Measurements from ENCODE around the gene PERM1.
"Not testable (repeated sequence)": the region's sequence is repeated elsewhere in the genome, so short reads cannot be mapped to it uniquely, and the experiment has no call there.

The PERM1 gene, protein sequence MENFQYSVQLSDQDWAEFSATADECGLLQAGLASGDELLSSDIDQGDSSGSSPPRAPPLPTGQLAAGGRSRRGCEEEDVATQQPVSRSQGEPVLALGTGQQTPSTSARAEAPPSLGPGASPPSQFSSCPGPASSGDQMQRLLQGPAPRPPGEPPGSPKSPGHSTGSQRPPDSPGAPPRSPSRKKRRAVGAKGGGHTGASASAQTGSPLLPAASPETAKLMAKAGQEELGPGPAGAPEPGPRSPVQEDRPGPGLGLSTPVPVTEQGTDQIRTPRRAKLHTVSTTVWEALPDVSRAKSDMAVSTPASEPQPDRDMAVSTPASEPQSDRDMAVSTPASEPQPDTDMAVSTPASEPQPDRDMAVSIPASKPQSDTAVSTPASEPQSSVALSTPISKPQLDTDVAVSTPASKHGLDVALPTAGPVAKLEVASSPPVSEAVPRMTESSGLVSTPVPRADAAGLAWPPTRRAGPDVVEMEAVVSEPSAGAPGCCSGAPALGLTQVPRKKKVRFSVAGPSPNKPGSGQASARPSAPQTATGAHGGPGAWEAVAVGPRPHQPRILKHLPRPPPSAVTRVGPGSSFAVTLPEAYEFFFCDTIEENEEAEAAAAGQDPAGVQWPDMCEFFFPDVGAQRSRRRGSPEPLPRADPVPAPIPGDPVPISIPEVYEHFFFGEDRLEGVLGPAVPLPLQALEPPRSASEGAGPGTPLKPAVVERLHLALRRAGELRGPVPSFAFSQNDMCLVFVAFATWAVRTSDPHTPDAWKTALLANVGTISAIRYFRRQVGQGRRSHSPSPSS

DNA sequence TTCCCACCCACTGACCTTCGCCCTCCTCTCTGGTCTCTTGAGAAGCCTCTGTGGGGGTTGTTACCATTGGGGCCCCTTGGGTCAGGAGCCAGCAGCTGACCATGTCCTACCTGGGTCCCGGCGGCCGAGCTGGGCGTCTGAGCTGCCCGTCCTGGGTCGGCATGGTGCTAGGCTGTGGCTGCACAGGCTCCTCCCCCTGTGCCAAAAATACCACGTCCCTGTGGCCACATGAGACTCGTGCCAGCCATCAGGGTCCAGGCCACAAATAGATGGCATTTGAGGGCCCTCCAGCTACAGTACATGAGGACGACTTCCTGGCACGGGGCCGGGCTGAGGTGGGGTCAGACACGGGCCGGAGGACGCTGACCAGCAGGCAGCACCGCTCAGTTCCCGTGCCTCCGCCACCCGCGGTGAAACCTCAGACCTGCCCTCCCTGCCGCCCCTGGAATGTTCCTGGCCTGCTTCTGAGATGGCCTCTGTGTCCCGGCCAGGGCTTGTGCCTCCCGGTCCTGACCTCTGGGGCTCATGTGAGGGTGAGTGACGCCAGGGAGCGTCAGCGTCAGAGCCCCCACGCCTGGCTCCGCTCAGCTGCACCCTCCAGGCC lies at the start of gene PERM1:
PERM1 (minus strand) TSS at position 139 of the 604 bp plus-strand sequence. CDS start 1,064 bp downstream, outside the sequence.
- DNase-seq: no peak

DNA sequence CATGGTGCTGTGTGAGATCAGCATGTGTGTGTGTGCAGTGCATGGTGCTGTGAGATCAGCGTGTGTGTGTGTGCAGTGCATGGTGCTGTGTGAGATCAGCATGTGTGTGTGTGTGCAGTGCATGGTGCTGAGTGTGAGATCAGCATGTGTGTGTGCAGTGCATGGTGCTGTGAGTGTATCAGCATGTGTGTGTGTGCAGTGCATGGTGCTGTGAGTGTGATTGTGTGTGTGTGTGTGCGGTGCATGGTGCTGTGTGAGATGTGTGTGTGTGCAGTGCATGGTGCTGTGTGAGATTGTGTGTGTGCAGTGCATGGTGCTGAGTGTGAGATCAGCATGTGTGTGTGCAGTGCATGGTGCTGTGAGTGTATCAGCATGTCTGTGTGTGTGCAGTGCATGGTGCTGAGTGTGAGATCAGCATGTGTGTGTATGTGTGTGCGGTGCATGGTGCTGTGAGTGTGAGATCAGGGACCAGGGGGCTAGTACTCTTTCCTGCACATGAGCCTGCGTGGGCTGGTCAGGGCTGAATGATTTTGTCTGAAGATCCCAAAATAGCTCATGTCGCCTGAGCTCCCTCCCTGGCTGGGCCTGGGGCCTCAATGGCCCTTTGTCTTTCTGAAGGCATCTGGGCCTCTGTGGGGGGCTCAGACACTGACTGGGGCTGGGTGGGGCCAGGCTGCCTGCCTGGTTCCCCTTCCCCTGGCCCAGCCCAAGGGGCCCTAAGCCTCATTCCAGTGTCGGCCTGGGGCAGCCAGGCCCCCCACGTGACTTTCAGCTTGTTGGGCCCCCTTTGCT lies 49.2 kb upstream of the PERM1 start:
- DNase-seq: not testable (repeated sequence)

DNA sequence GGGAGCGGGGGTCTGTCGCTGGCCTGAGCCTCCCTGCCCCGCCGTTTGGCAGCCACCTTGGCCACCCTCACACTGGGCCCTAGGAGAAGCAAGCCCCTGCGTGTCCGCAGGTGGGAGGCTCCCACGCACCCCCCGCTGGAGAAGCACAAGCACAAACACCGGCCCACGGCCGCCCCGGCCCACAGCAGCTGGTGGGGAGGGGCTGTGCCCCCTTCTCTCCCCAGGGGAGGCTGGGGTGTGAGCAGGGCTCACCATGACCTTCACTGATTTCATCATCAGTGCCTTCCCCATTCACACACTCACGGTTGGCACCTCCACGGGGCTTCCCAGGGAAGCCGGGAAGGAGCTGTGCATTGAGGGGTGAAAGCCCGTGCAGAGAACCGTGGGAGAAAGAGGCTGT lies 45.9 kb upstream of the PERM1 start:
- no peak for DNase-seq

DNA sequence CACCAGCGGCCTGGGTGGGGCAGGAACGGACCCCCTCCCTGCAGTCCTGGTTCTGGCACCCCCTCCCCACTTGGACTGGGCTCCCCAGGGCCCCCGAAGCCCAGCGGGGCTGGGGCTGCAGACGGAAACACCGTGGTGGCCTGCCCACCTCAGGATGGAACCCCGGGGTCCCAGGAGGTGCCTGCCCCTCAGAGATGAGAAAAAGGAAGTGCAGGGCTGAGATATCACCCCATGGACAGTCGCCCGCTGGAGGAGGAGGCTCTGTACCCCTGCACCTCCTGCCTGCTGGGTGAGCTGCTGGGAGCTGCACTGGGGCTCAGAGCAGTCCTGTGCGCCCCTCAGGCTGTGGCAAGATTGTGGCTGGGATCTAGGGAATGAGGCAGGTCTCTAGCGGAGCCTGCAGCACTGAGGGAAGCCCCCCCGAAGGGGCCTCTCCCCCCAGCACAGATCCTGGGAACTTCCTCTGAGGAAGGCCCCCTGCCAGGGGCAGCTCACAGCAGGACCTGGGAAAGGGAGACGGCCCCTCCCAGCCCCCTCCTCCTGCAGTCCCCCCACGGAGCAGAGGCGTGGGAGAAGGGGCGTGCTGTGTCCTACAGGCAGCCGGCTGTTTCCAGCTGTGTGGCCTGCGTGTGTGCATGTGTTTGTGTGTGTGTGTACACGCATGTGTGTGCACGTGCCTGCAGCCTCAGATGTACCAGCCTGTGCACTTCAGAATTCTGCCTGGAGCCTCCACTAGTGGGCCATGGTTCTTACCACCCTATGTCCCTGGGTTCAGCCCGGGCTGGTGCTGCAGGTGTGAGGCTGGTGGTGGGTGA lies 44.9 kb upstream of the PERM1 start:
- no peak for DNase-seq

DNA sequence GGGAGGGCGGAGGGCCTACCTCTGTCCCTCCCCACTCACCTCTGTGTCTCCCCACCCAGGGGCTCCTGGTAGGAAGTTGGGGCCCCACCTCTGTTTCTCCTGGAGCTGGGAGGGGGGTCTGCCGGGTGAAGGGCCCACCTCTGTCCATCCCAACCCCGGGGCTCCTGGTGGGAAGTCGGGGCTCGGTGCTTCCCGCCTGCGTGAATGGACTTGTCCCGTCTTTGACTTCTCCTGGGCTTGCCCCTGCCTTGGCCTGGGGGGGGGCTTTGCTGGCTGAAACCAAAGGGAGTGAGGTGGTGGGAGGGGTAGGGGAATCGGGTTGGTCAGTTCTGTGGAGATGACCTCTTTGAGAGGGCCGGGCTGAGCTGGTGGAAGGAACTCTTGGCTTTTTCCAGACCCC lies 43.8 kb upstream of the PERM1 start:
- DNase-seq: no peak

DNA sequence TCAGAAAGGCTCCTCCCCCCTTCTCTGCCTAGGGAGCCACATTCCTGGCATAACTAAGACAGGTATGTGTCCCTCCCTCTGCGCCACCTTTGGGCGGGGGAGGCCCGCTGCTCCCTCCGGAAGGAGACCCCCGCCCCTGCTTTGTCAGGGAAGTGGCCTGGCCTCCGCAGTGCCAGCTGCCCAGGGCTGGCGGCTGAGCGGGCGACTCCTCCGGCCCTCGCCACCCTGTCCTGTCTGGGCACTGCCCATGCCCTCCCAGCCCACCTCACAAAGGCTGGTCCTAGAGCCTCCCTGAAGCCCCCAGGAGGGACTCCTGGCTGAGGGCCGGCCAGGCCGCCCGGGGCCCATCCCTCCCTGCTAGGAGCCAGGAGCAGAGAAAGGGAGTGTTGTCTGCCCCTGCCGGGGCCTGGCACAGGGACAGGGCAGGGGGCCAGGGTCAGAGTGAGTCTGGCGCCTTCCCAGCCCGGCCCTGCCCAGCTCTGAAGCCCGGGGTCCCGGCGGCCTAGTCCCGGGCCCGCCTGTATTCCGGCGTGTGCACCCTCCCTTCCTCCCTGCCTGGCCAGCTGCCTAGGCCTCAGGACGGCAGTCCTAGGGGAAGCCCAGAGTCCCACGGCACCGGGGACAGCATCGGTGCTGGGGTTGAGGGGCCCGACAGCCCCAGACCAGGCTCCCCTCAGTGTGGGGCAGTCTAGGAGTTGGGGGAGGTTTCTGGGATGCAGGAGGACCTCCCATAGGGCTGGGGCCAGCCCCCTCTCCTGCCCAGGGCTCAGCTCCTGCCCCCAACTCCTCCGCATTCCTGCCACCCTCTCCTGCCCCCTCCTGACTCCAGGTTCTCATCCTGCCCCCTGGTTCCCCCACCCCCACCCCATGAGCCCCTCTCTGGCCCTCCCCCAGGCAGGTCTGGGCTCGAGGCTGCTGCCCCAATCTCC lies 43.1 kb upstream of the PERM1 start:
- no peak for DNase-seq

DNA sequence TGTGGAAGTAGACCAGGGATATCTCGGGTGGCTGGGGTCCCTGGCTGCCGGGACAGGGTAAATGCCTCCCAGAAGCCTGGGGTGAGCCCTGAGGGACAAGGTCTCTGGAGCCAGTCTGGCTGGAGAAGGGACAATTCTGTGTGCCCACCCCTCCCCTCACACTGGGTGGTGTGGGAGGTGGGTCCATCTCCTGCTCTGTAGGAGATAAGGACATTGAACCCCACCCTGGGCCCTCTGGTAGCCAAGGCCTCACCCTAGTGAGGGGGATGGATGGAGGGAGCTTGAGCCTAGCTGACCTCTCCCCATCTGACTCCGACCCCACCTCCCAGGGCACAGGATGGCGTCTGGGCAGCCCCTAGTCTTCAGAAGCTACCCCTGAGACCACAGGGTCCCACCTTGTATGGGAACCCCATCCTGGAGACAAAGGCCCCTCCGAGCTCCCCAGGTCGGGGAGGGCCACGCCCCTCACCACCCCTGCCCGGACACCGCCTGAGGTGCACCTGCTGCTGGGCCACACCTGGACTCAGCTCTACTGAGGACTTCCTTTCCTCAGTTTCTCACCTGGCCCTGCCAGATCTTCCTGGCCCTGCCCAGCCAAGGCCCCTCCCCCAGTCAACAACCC lies 42.4 kb upstream of the PERM1 start:
- no peak for DNase-seq

DNA sequence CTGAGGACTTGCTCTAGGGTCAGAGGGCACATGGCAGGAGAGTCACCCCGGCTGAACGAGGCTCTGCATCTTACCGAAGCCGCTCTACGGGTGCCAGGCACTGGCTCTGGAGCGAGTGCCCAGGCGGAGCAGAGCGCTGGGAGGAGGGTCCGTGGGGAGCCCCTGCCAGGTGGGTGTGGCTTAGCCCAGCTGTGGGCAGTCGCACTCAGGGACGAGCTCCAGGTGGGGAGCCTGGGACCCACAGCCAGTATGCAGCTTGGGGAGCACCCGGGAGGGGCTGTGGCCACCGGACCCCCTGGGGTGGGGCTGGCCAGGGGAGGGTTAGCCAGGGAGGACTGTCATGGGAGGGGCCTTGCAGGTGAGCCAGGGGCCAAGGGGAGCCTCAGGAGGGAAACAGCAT lies 41.8 kb upstream of the PERM1 start:
- DNase-seq: no peak

DNA sequence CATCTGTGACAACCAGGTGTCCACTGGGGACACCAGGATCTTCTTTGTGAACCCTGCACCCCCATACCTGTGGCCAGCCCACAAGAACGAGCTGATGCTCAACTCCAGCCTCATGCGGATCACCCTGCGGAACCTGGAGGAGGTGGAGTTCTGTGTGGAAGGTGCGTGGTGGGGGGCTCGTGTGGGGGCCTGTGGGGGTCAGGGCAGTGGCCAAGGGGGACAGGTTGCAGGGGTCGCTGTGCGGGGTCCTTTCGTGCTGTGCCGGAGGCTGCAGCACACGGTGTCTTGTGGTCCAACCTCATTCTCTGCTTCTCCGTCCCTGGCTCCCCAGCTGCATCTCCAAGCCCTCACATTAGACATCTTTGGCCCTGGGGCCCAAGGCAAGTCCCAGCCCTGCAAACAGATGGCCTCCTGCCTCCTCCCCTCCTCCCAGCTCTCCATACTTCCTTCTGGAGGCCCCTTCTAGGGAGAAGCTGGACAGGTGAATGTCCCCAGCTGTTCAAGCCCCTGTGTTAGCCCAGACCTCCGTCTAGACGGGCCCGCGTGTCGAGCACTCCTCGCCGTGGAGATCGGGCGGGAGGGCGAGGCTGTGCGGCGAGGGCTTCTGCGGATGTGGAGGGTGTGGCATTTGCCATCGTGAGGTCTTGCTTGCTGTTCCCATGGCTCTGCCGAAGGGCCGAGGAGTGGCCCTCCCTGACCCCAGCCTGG lies 40.6 kb upstream of the PERM1 start:
- no peak for DNase-seq

DNA sequence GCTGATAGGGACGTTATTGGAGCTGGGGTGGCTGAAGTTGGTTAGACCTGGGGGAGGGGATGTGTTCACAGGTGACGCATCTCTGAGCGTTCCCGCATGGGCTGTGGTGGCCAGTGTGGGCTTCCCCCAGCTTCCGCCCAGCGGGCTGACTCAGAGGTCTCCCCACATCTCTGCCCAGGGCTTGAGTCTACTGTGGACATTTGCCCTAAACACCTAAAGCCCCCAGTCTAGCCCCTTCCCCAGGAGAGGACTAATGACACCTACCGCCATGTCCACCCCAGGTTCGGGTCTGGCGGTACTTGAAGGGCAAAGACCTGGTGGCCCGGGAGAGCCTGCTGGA lies 40.0 kb upstream of the PERM1 start:
- DNase-seq: no peak

DNA sequence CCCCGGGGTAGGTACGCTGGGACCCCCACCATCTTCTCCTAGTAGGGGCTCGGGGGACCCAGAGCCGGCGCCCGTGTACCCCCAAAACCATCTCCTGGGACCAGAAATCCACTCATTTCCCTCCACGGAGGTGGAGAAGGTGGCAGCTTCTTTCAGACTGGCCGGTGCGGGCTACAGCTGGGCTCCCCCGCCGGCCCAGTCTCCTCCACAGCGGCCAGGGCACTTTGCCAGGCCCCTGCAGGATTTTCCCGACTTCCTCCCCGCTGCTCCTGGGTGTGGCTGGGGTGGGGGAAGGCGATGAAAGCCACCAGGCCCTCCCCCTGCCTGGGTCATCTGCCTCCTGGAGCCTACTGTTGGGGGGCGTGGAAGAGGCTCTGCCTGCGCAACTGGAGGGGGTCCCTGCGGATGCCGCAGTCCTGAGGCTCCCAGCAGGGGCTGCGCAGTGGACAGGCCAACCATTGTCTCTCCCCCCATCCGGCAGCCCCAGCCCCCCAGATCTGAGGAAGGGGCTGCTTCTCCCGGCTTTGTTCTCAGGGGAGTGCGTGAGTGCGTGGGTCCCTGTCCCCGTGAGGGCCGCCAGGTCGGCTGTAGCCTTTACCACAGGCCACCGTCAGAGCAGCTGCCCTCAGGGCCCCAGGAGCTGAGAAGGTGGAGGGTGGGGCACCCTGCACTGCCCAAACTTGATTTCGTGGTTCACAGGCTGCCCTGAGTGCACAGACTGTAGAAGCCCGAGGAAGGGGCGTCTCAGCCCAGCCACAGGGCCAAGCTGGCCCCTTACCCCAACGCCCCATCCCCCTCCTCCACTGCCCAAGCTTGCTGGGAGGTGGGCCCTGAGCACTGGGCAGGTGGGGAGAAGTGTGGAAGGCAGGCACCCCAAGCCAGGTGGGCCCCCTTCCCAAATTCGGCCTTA lies 39.4 kb upstream of the PERM1 start:
- no peak for DNase-seq

DNA sequence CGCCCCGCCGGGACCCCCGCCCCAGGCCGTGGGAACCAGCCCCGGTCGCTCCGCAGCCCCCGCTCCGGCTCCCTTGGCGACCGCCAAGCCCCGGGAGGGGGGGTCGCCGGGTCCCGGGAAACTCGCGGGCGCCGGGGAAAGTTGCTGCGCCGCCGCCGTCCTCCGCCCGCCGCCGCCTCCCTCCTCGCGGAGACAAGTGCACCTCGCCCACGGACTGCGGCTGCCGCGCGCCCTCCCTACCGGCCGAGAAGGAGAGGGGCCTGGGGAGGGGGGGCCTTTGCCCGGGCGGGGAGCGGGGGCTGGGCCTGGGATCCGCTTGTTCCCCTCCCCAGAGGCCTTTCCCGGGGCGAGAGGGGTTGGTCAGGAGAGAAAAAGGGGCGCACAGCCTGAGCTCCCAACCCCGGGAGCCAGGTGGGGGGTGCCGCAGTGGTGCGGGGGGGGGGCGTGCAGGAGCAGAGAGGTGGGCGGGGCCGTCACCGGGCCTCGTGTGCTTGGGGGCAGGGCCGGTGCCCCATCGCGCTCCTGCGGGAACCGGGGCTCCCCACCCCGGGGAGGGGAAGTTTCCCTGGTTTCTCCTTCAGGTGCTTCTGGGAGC lies 38.6 kb upstream of the PERM1 start:
- no peak for DNase-seq

DNA sequence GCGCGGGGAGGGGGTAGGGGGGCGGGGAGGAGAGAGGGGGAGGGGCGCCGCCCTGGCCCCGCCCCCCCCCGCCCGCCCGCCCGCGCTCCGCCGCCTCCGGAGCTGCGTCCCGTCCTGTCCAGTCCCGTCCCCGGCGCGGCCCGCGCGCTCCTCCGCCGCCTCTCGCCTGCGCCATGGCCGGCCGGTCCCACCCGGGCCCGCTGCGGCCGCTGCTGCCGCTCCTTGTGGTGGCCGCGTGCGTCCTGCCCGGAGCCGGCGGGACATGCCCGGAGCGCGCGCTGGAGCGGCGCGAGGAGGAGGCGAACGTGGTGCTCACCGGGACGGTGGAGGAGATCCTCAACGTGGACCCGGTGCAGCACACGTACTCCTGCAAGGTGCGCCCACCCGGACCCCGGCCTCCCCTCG lies 38.1 kb upstream of the PERM1 start, which contains the start of gene AGRN:
AGRN (plus strand) TSS at position 121 of the 405 bp plus-strand sequence; CDS start at position 174, 53 bp downstream.
- DNase-seq: peak; percentile 12

DNA sequence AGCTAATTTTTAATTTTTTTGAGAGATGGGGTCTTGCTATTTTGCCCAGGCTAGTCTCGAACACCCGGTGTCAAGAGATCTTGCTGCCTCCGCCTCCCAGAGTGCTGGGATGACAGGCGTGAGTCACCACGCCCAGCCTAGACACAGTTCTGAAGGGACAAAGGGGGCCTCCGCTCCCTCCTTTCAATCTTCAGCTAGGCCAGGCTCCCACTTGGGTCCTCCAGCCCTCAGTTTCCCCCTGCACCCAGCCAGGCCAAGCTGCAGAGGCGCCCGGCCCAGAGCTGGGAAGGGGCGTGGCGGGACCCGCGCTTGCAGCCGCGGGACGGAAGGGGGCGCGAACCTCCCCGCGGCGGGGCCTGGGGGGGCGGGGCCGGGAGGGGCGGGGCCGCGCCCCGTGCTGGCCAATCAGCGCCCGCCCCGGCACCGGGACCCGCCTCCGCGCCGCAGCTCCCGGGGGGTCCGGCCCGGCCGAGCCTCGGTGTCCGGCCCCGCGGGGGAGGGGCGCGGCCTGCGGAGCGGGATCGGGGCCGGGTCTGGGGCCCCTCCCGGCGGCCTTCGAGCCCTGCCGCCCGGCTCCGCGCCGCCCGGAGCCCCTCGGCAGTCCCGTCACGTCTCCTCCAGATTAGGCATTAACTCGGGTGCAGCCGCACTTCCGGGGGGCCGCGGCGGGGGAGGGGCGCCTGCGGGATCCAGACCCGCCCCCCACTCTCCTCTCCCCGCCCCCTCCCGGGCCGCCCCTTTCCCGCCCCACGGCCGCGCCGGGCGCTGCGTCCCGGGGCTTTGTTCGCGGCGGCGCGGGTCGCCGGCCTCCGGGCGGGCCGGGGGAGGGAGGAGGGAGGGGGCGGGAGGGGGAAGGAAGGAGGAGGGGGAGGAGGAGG lies 37.5 kb upstream of the PERM1 start:
- peak; percentile 70 for DNase-seq

DNA sequence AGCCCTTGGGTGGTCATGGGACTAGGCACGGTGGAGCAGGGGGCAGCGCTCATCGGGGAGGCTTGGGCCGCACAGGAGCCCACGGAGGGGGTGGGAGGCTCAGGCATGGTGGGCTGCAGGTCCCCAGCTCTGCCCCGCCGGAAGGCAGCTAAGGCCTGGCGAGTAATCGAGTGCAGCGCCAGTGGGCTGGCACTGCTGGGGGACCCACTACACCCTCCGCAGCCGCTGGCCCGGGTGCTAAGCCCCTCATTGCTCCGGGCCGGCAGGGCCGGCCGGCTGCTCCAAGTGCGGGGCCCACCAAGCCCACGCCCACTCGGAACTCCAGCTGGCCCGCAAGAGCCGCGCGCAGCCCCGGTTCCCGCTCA lies 36.4 kb upstream of the PERM1 start:
- not testable (repeated sequence) for DNase-seq

DNA sequence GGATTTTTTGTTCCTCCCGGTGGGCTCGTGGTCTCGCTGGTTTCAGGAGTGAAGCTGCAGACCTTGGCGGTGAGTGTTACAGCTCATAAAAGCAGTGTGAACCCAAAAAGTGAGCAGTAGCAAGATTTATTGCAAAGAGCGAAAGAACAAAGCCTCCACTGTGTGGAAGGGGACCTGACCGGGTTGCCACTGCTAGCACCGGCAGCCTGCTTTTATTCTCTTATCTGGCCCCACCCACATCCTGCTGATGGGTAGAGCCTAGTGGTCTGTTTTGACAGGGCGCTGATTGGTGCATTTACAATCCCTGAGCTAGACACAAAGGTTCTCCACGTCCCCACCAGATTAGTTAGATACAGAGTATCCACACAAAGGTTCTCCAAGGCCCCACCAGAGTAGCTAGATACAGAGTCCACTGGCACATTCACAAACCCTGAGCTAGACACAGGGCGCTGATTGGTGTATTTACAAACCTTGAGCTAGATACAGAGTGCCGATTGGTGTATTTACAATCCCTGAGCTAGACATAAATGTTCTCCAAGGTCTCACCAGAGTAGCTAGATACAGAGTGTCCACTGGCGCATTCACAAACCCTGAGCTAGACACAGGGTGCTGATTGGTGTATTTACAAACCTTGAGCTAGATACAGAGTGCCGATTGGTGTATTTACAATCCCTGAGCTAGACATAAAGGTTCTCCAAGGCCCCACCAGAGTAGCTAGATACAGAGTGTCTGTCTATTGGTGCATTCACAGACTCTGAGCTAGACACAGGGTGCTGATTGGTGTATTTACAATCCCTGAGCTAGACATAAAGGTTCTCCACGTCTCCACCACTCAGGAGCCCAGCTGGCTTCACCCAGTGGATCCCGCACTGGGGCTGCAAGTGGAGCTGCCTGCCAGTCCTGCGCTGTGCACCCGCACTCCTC lies 35.8 kb upstream of the PERM1 start:
- not testable (repeated sequence) for DNase-seq
